NT2/D1 (cell line): Measurements from ENCODE around the gene XKR7.

Source experiments
- SUZ12 ChIP-seq: IDR thresholded peaks from 2 replicates; pipeline ENCODE4 v1.6.1; 2011; ENCODE audit not compliant: insufficient read length, insufficient read depth; ENCODE audit errors: extremely low read depth
- YY1 ChIP-seq: IDR thresholded peaks from 2 replicates; pipeline ENCODE4 v1.6.1; 2011; ENCODE audit not compliant: insufficient read length, insufficient read depth
- ZNF274 ChIP-seq: IDR thresholded peaks from 2 replicates; pipeline ENCODE4 v1.6.1; 2011; ENCODE audit warnings: mild to moderate bottlenecking, low read depth, low read length

DNA sequence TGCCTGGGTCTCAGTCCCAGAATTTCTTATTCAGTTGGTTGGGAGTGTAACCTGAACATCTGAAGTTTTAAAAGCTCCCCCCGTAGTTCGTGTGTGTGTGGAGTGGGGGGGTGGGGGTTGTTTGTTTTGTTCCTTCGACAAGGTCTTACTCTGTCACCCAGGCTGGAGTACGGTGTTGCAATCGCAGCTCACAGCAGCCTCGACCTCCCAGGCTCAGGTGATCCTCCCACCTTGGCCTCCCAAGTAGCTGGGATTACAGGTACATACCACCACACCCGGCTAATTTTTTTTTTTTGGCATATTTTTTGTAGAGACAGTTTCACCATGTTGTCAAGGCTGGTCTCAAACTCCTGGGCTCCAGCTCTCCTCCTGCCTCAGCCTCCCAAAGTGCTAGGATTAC, 45.4 kb downstream of the XKR7 start:
- no peak for TF ChIP-seq YY1
- TF ChIP-seq SUZ12: no peak
- TF ChIP-seq ZNF274: no peak
